ENCODE results near the gene DDX3X. TPM values are rescaled to one million over a fixed set of nuclear protein-coding genes. Genes with fewer than 3 reads are reported as not detected.

DDX3X gene
- total and polyA plus RNA-seq, 9 of the 15 experiments (the other 6 are each of a cell fraction or from before 2014, with no cell fraction given) = 51.3 to 232 (median 138) TPM

DNA sequence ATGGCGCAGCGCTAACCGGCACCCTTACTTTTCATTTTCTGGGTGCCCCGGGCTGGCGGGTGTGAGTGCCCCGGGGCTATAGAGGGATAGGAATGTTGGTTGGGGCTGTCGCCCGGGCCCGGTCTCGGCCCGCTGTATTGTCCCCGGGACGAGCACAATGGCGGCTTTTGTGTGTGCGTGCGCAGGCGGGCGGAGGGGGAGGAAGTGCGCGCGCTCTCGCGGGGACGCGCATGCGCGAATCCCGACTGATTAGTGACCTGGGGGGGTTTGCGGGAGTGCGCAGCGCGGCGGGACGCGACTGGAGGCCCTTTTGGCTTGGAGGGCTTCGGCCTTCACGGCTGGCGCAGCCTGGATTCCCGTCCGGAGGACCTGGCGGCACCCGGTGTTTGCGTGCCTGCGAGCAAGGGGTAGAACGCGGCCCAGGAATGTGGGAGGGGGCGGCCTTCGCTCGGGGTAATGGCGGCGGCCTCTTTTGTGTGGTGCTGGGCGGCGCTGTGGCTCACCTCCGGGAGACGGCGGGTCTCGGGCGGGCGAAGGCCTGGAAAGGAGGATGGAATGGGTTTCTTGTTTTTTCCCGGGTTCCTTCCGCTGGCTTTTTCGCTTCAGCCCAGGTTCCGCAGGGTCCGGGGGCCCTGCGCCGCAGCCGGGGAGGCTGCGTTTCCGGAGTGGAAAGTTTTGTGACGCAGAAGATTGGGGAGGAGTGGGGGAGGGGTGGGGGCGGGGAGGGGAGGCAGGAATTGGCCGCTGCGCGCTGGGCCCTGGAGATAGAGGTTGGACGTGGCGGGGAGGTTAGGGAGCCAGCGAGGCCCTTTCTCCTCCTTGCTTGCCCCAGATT, 618 bp downstream of the DDX3X start (continued):
- TF ChIP-seq, protein P1, sequence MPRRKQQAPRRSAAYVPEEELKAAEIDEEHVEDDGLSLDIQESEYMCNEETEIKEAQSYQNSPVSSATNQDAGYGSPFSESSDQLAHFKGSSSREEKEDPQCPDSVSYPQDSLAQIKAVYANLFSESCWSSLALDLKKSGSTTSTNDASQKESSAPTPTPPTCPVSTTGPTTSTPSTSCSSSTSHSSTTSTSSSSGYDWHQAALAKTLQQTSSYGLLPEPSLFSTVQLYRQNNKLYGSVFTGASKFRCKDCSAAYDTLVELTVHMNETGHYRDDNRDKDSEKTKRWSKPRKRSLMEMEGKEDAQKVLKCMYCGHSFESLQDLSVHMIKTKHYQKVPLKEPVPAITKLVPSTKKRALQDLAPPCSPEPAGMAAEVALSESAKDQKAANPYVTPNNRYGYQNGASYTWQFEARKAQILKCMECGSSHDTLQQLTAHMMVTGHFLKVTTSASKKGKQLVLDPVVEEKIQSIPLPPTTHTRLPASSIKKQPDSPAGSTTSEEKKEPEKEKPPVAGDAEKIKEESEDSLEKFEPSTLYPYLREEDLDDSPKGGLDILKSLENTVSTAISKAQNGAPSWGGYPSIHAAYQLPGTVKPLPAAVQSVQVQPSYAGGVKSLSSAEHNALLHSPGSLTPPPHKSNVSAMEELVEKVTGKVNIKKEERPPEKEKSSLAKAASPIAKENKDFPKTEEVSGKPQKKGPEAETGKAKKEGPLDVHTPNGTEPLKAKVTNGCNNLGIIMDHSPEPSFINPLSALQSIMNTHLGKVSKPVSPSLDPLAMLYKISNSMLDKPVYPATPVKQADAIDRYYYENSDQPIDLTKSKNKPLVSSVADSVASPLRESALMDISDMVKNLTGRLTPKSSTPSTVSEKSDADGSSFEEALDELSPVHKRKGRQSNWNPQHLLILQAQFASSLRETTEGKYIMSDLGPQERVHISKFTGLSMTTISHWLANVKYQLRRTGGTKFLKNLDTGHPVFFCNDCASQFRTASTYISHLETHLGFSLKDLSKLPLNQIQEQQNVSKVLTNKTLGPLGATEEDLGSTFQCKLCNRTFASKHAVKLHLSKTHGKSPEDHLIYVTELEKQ (CRISPR knock-in tag; IDR thresholded peaks at IDR 0.05) = no peak
- TF ChIP-seq TAF7 (tag; IDR thresholded peaks at IDR 0.05) (no peak), NCOA1 (IDR thresholded peaks at IDR 0.05; ENCODE audit: low read depth) (no peak), SOX6 (IDR thresholded peaks at IDR 0.05) (no peak), CTBP1 (IDR thresholded peaks at IDR 0.05; ENCODE audit: borderline replicate concordance) (no peak), PHB (CRISPR knock-in tag; IDR thresholded peaks at IDR 0.05) (no peak), NFXL1 (CRISPR knock-in tag; IDR thresholded peaks at IDR 0.05) (no peak), DDX20 (tag; IDR thresholded peaks at IDR 0.05; ENCODE audit: low read depth) (no peak), RBM17 (IDR thresholded peaks at IDR 0.05; ENCODE audit: borderline replicate concordance, low read depth, low read length) (no peak), NEUROD1 (IDR thresholded peaks at IDR 0.05; ENCODE audit: borderline replicate concordance, low read depth, low read length, partially characterized antibody) (no peak), HNRNPUL1 (IDR thresholded peaks at IDR 0.05; ENCODE audit: low read length) (no peak), ZNF785 (CRISPR knock-in tag; IDR thresholded peaks at IDR 0.05) (no peak), KAT8 (IDR thresholded peaks at IDR 0.05; ENCODE audit: low read depth) (no peak), POLR2B (IDR thresholded peaks at IDR 0.05; ENCODE audit: low read depth, partially characterized antibody) (peak; percentile 53), TRIM28 (IDR thresholded peaks at IDR 0.05) (no peak), ZBTB8A (IDR thresholded peaks at IDR 0.05; ENCODE audit: partially characterized antibody) (no peak), ZNF551 (CRISPR knock-in tag; IDR thresholded peaks at IDR 0.05) (no peak), CC2D1A (IDR thresholded peaks at IDR 0.05) (no peak)
- TF ChIP-seq, protein P2, sequence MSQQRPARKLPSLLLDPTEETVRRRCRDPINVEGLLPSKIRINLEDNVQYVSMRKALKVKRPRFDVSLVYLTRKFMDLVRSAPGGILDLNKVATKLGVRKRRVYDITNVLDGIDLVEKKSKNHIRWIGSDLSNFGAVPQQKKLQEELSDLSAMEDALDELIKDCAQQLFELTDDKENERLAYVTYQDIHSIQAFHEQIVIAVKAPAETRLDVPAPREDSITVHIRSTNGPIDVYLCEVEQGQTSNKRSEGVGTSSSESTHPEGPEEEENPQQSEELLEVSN (IDR thresholded peaks at IDR 0.05; ENCODE audit: borderline replicate concordance in 1 of 2, extremely low read depth in 1 of 2, insufficient read depth in 1 of 2, insufficient read length in 1 of 2, low read depth in 1 of 2, low read length in 1 of 2, poor library complexity in 1 of 2, severe bottlenecking in 1 of 2) = peak; percentile 20 to 33
- TF ChIP-seq, protein P3, sequence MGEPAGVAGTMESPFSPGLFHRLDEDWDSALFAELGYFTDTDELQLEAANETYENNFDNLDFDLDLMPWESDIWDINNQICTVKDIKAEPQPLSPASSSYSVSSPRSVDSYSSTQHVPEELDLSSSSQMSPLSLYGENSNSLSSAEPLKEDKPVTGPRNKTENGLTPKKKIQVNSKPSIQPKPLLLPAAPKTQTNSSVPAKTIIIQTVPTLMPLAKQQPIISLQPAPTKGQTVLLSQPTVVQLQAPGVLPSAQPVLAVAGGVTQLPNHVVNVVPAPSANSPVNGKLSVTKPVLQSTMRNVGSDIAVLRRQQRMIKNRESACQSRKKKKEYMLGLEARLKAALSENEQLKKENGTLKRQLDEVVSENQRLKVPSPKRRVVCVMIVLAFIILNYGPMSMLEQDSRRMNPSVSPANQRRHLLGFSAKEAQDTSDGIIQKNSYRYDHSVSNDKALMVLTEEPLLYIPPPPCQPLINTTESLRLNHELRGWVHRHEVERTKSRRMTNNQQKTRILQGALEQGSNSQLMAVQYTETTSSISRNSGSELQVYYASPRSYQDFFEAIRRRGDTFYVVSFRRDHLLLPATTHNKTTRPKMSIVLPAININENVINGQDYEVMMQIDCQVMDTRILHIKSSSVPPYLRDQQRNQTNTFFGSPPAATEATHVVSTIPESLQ (CRISPR knock-in tag; IDR thresholded peaks at IDR 0.05) = no peak
- TF ChIP-seq, protein P4, sequence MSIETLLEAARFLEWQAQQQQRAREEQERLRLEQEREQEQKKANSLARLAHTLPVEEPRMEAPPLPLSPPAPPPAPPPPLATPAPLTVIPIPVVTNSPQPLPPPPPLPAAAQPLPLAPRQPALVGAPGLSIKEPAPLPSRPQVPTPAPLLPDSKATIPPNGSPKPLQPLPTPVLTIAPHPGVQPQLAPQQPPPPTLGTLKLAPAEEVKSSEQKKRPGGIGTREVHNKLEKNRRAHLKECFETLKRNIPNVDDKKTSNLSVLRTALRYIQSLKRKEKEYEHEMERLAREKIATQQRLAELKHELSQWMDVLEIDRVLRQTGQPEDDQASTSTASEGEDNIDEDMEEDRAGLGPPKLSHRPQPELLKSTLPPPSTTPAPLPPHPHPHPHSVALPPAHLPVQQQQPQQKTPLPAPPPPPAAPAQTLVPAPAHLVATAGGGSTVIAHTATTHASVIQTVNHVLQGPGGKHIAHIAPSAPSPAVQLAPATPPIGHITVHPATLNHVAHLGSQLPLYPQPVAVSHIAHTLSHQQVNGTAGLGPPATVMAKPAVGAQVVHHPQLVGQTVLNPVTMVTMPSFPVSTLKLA (conservative IDR thresholded peaks at IDR 0.05) = peak in 1 of 2 experiments; percentile 55; a peak in 2 of 4 replicates
